GM08714 (cell line): ENCODE measurements around the gene VLDLR.

Source experiments
- H3K4me3 ChIP-seq: fragments of 200-500 bp; sonication (Bioruptor generic); 2 replicates; pipeline ENCODE4 v1.5.1; 2014; ENCODE audit warnings: mild to moderate bottlenecking, low read length, inconsistent platforms
- ZNF274 ChIP-seq: IDR thresholded peaks from 2 replicates; pipeline ENCODE4 v1.6.1; 2012; ENCODE audit warnings: mild to moderate bottlenecking, low read depth, low read length

VLDLR gene

DNA sequence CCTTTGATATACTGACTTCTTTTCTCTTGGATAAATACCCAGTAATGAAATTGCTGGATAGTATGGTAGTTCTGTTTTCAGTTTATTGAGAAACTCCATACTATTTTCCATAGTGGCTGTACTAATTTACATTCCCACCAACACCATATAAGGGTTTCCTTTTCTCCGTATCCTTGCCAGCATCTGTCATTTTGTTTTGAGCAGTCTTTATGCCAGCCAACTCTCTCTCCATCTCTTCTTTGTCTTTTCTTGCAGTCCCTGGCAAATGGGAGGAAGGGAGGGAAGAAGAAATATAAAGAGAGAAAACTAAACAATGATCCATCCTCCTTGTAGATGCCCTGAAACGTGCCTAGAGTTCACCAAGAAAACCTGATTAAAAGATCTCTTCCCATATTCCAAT is 9.6 kb upstream of the VLDLR start:
- TF ChIP-seq ZNF274: no peak
- H3K4me3 ChIP-seq: no peak overlapping the region

DNA sequence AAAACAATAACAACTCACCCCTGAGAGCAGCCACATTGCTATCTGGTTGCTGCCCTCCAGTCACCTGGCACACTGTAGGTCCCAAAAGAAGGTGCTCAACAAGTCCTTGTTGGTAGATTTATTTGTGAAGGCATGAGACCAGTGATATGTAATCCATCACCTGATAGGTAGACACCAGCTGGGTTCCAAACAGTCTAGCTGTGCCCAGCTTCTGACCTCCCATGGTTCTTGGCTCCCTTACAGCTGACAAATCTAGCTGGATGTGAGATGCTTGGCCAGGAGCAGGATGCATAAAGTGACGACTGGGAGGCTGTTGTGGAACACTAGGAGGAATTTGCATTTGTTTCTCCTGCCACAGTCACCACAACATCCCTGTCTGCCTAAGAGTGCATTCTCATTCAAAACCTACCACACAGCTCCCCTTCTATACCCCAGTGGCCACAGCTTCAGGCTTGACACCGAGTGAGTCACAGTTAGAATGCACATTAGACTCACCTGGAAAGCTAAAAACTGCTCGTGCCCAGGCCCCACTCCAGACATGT is 7.8 kb upstream of the VLDLR start:
- H3K4me3 ChIP-seq: no peak overlapping the region

DNA sequence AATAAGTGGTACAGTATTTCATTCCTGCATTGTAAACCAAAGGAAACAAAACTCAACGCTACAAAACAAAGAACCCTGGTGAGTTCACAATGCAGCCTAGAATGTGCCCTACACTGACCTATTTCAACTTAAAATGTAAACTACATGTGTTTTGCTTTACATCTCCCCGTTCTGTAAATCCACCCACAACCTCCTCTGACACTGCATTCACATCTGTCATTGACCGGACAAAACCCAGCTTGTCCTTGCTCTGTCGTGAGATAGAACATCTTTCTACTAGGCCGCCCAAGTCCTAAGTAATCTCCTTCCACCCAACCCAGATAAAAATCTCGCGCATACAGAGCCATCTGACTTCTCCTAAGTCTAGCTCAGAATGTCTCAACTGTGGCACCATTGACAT is 6.1 kb upstream of the VLDLR start:
- no peak overlapping the region for H3K4me3 ChIP-seq
- no peak for TF ChIP-seq ZNF274

More for the DNA sequence above, 7.8 kb upstream of the VLDLR start:
- TF ChIP-seq ZNF274: no peak

DNA sequence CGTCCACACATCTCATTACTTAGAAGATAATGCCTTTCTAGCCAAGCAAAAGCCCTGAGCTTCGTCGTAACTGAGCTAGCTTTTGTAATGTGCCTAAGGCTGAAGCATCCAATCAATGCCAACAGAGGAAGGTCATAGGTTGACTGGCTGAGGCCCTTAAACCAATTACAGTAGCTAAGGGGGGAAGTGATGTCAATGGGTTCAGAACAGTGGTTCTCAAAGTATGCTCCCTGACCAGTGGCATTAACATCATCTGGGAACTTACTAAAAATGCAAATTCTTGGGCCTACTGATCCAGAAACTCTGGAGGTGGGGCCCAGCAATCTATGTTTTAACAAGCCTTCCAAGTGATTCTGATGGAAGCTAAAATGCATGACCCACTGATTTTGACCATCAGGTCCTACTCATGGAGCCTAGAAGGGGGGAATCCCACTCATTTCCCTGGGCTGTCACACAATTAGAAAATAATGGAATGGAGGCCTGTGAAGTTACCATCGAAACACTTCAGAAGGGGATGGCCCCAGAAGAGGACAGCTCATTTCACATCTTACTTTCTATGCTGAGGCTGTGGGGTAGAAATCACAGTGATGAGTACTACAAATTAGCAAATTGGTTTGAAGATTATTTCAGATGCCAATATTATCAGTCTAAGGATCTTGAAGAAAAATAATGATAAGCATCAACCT is 4.8 kb upstream of the VLDLR start:
- H3K4me3 ChIP-seq: no peak overlapping the region
- no peak for TF ChIP-seq ZNF274

DNA sequence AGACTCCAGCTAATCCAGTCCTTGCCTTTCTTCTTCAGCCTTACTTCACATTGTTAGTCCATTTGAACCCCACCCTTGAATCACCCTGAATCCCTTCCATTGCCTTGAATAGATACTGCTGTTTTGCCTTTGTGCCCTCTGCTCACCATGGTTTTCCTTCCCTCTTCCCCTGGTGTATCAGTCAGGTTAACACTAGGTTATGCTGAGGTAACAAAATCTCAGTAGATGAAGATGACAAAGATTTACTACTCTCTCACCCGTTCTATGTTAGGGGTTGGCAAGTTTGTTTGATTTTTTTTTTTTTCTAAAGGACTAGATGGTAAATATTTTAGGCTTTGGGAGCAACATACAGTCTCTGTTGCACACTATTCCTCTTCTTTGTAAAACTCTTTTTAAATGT is 3.3 kb upstream of the VLDLR start:
- no peak overlapping the region for H3K4me3 ChIP-seq
- TF ChIP-seq ZNF274: no peak

DNA sequence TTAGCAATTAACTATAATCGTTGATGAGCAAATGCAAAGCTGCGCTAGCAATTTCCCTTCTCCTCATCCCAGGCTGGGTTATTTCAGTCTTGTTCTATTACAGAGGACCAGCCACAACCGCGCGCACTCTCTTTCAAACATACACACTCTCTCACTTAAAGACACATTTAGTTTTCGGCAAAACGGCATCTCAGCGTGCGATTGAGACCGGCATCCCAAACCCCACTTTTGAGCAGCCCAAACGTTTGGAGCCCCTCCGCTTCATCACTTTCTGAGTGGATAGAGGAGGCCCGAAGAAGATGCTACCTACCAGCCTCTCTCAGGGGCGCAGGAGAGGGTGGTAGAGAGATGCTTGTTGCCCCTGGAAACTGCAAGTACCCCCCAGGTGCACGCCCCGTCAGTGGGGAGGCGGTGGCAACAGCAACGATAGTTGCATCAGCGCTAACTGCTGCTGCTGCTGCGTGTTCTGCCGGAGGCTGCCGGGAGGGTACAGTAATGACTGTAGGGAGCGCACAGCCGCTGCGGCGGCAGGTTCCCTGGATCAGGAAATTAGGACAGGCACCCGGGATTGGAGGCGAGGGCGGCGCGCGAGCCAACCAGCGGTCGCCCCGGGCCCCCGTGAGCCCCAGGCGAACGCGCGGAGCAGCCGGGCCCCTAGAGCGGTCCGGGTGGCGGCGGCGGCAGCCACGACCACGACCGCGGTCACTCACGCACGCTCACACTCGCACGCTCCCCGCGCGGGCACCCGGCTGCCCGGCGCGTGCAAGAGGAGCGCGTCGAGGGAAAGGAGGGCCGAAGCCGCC is 467 bp upstream of the VLDLR start:
- peak overlapping the region; percentile 64 for H3K4me3 ChIP-seq
- no peak for TF ChIP-seq ZNF274

DNA sequence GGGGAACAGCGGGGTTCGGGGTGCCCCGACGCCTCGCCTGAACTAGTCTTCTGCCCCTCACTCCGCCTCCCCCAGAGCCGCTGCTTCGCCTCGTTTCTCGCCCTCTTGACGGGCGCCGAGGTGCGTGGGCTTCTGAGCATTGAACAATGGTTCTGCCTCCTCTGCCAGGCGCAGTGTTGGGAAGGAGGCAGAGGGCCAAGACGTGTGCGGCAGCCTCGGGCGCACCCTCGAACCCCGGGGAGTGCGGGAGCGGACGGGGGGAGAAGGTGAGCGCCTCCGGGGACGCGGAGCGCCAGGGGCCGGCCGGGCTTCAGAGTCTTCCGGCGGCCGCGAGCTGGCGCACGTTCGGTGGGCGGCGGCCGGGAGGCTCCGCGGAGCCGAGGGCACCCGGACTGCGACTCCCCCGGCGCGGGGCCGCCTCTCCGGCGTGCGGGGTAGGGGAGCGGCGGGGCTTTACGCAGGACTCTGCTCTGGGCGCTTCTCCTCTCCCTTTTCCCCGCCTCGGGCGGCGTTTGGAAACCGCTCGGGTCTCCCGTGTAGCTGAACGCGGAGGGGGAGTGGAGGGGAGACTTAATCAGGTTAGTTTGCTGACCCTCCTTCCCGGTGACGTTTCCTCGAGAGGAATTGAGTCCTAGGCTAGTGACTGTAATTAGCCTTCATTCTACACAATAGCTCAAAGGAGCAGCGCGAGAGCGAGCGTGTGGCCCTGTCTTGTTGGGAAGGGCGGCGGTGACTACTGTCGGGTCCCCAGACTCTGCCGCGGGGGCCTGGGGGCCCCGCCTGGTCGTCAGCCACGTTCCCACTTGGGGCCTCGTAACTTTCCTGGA is 1.1 kb downstream of the VLDLR start:
- TF ChIP-seq ZNF274: no peak
- H3K4me3 ChIP-seq: peak overlapping the region; percentile 64

DNA sequence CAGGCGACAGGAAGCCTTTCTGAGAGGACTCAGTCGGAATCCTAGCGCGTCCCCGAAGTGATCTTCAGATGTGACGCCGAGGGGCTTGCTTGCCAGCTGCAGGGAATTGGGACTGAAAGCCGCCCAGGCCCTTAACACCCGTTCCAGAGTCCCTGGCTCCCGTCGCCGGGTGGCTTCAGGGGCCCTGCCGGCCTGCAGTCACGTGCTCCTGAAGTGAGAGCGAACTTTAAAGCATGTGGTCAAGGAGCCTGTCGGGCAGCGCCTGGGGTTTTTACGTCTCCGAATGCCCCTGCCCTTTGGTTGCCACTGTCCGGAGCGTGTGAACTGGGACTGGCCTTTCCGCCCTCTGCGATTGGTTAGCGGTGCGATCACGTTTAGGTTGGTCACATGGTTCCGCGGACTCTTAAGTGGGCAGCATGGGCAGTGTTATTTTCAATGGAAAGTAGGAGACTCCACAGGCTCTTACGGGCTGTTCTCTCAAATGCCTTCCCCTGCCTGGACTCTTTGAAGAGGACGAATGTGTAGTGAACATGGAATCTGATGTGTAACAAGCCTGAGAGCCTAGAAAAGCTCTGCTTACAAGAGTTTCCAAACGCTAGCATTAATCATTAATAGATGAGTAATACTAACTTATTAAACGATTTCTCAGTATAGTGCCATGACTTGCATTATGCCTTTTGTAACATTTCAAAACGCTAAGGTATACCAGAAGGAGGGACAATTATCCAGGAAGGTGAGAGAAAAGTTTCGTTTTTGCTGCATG is 1.9 kb downstream of the VLDLR start:
- no peak for TF ChIP-seq ZNF274
- H3K4me3 ChIP-seq: peak overlapping the region; percentile 64; the same call in 1 of the 2 replicates

DNA sequence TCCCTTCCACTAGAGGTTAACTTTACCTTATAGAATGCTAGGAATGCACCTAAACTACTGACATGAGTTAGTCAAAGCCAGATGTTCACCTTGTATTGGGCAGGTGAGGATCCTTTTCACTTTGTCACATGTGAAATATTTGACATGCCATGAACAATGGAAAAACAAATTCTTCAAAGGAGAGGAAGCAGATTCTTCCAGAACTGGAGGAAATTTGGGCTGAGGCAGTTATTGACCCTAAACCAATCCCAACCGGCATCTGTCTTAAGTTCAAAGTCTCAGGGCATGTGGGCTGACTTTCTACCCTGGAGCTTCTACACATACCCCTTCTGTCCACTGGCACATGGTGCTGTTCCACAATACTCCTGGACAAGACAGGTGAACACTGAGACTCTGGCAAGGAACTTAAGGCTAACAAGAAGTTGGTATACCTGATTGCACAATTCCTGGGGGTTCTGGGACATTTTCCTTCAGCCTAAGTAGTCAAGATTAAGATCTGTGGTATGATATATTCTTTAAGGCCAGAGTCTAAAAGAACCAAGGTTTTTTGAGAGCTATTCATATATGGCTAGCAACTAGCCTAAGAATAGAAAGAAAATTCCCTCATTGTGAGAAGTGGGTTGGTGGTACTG is 2.6 kb downstream of the VLDLR start:
- no peak for TF ChIP-seq ZNF274
- H3K4me3 ChIP-seq: no peak overlapping the region

DNA sequence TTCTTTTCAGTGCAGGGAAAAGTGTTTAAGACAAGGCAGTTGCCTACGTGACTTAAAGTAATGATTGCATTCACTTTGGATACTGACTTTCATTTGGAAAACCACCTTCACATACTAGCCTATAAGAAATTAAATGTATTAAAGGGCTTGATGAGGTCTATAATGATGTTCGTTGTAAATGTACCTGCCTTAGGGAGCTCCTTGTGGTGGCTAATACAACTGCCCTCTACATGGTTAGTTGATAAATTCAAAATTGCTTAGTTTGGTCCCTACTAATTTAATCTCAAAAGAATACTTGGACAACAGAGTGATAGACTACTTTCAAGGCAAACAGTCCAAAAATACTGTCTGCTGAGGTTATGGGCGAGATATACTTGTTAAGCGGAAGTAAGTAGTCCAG is 3.8 kb downstream of the VLDLR start:
- H3K4me3 ChIP-seq: no peak overlapping the region
- no peak for TF ChIP-seq ZNF274

DNA sequence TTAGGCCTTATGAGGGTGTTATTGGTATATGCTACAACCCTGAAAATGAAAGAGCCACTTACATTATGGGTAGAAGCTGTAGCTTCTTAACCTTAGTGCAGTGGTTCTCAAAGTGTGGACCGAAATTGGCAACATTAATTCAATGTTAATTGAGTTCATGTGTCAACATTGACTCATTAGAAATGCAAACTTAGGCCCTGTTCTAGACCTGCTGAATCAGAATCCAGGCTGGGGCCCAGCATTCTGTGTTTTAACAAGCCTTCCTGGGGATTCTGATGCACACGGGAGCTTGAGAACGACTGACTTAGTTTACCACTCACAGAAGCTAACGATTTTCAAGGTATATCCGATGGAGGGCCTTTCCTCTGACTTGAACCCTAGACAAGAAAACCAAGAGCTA is 7.3 kb downstream of the VLDLR start:
- no peak overlapping the region for H3K4me3 ChIP-seq
- TF ChIP-seq ZNF274: no peak

DNA sequence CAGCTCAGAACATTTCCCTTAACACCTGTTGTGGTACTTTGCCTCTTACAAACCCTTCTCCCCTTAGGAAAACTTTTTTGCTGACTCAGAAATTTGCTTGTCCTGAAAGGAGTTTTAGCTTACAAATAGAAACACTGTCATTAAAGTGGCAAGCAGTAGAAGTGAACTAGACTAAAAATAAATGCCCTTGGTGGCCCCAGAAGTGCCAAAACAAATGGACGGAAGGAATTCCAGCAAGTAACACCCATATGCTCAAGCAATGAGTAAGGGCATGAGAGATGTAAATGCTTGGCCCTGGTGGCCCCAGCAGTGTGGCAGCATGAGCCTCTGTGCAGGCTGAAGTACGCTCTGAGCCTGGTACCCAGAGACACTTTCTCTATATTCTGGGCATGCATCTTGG is 8.6 kb downstream of the VLDLR start:
- TF ChIP-seq ZNF274: no peak
- no peak overlapping the region for H3K4me3 ChIP-seq

DNA sequence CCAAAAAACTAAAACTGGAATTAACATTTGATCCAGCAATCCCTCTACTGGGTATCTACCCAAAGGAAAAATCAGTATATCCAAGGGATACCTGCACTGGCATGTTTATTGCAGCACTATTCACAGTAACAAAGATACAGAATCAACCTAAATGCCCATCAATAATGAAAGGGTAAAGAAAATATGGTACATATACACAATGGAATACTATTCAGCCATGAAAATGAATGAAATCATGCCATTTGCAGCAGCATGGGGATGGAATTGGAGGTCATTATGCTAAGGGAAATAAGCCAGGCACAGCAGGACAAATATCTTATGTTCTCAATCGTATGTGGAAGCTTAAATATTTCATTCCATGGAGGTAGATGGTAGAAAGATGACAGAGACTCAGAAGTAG is 9.7 kb downstream of the VLDLR start:
- TF ChIP-seq ZNF274: no peak
- H3K4me3 ChIP-seq: no peak overlapping the region
